A673 (cell line): ENCODE data around the gene PPP3CB. TPM values are rescaled to one million over a fixed set of nuclear protein-coding genes. Genes with fewer than 3 reads are reported as not detected.

Source experiments
- BruUV-seq: library from RNA; stranded (reverse); fragments of 400-500 nt; replicated peaks from 2 replicates; lab custom pipeline; 2021; lab: Mats Ljungman, UMichigan
- CTCF ChIA-PET: fragments of 300-600 bp; sonication (Branson Sonifier 250); formaldehyde crosslinking; loops from one replicate; lab custom pipeline; 2022; ENCODE audit warnings: antibody characterized with exemption; lab: Charles Lee
- POLR2A ChIA-PET: fragments of 300-600 bp; sonication (Branson Sonifier 250); formaldehyde crosslinking; loops from one replicate; lab custom pipeline; 2022; ENCODE audit warnings: antibody characterized with exemption; ENCODE audit not compliant: low non-redundant PET; lab: Charles Lee
- DNase-seq: peaks from one replicate; pipeline ENCODE4 v3.0.0-alpha.2; 2015; ENCODE audit warnings: low spot score
- H3K27ac ChIP-seq: fragments of 200-600 bp; sonication (generic); 2 replicates; pipeline ENCODE4 v1.5.1; 2016; ENCODE audit warnings: mixed run types, low read depth, mild to moderate bottlenecking, mixed read lengths, antibody characterized with exemption, low read length; ENCODE audit not compliant: poor library complexity, severe bottlenecking
- H3K27me3 ChIP-seq: fragments of 200-600 bp; sonication (generic); replicated peaks from 2 replicates; pipeline ENCODE4 v1.6.1; 2017; ENCODE audit warnings: mixed run types, low read depth, mild to moderate bottlenecking, mixed read lengths, antibody characterized with exemption, low read length; ENCODE audit not compliant: insufficient read depth, poor library complexity
- H3K36me3 ChIP-seq: fragments of 200-600 bp; sonication (generic); 2 replicates; pipeline ENCODE4 v1.6.1; 2016; ENCODE audit warnings: mixed run types, mild to moderate bottlenecking, mixed read lengths, antibody characterized with exemption, low read length; ENCODE audit not compliant: insufficient read depth, poor library complexity, severe bottlenecking
- H3K4me1 ChIP-seq: fragments of 200-600 bp; sonication (generic); 2 replicates; pipeline ENCODE4 v1.6.1; 2017; ENCODE audit warnings: mixed run types, mild to moderate bottlenecking, mixed read lengths, antibody characterized with exemption, low read length; ENCODE audit not compliant: insufficient read depth, poor library complexity, severe bottlenecking
- H3K4me3 ChIP-seq: fragments of 200-600 bp; sonication (generic); 2 replicates; pipeline ENCODE4 v1.5.1; 2016; ENCODE audit warnings: low read depth, mixed run types, mild to moderate bottlenecking, mixed read lengths, low read length; ENCODE audit not compliant: poor library complexity, severe bottlenecking
- H3K9me3 ChIP-seq: fragments of 200-600 bp; sonication (generic); 2 replicates; pipeline ENCODE4 v1.6.1; 2016; ENCODE audit warnings: mixed run types, low read depth, mild to moderate bottlenecking, mixed read lengths, antibody characterized with exemption, low read length; ENCODE audit not compliant: poor library complexity, severe bottlenecking
- EZH2 ChIP-seq: fragments of 200-600 bp; sonication (generic); IDR thresholded peaks from 2 replicates; pipeline ENCODE4 v1.6.1; 2017; ENCODE audit warnings: borderline replicate concordance, low read depth, mild to moderate bottlenecking, mixed read lengths, antibody characterized with exemption, low read length; ENCODE audit not compliant: poor library complexity, severe bottlenecking
- intact Hi-C: fragments of 100-400 bp; cut with micrococcal nuclease; formaldehyde crosslinking; loops from one replicate; pipeline ENCODE4 v1.10.0; 2022; ENCODE audit not compliant: unreplicated experiment
- total RNA-seq: library from RNA; stranded (reverse); gene quantifications from 2 replicates; pipeline ENCODE4 v1.2.3, GENCODE V29; 2021
- TF ChIP-seq, protein P1 (sequence below): fragments of 300-800, 200-600 bp; sonication (generic); conservative IDR thresholded peaks from 2 replicates; pipeline ENCODE4 v1.5.1; 2017; ENCODE audit warnings: low read depth, mild to moderate bottlenecking, antibody characterized with exemption, low read length, moderate library complexity, mixed read lengths

The PPP3CB gene
- total RNA-seq, 1 experiment from 2014 or later, result 60.2 TPM

DNA sequence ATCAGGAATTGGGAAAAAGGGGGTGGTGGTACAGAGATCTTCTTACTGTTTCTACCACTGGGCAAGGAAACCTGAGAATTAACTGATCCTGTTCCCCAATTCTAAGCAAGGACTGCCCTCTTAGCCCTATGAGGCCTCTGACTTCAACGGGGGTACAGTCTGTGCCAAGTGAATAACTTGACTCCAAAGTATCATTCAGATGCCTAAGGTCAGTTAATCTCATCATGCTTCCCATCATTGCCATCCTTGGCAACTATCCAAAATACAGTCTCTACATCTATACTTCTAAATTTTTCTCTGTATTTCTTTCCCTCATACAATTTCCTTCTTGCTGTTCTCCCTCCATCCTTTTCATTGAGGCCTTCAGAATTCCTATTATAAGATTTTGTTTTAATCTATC, 10.5 kb downstream of the PPP3CB start:
- H3K27ac ChIP-seq, result no peak overlapping the region
- ChIA-PET POLR2A (no interaction called here), CTCF (no interaction called here)
- intact Hi-C loops, result no loop called here
- BruUV-seq, result no TSS peak
- TF ChIP-seq, protein P1, sequence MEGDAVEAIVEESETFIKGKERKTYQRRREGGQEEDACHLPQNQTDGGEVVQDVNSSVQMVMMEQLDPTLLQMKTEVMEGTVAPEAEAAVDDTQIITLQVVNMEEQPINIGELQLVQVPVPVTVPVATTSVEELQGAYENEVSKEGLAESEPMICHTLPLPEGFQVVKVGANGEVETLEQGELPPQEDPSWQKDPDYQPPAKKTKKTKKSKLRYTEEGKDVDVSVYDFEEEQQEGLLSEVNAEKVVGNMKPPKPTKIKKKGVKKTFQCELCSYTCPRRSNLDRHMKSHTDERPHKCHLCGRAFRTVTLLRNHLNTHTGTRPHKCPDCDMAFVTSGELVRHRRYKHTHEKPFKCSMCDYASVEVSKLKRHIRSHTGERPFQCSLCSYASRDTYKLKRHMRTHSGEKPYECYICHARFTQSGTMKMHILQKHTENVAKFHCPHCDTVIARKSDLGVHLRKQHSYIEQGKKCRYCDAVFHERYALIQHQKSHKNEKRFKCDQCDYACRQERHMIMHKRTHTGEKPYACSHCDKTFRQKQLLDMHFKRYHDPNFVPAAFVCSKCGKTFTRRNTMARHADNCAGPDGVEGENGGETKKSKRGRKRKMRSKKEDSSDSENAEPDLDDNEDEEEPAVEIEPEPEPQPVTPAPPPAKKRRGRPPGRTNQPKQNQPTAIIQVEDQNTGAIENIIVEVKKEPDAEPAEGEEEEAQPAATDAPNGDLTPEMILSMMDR, result no peak
- TF ChIP-seq EZH2, result no peak
- DNase-seq, result peak; percentile 12
- no peaks in the 10 kb centered on the region for H3K36me3 ChIP-seq
- no peak overlapping the region for H3K4me3 ChIP-seq
- no peaks in the 10 kb centered on the region for H3K4me1 ChIP-seq
- H3K9me3 ChIP-seq, result no peaks in the 10 kb centered on the region
- no peaks in the 10 kb centered on the region for H3K27me3 ChIP-seq

GRCh38 chr10:73480158-73480557, 15.7 kb downstream of the PPP3CB start:
- intact Hi-C loops, result no loop called here

DNA sequence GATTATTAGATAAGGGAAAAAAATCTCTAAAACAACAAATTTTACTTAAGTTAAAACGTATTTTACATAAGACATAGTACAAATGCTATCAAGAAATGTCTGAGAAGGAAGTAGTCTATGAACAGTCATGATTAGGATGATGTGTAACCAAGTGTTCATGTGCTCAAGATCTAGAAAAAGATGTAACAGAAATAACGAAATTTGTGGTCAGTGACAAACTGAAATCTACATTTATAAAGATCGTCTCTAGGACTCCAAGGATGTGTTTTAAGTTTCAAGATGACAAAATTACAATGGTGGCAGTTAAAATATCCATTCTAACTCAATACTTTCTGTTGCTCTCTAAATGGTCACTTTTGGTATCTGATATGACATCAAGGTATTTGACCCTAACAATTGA, 17.2 kb downstream of the PPP3CB start:
- CTCF ChIA-PET, result no interaction called here
- no peaks in the 10 kb centered on the region for H3K9me3 ChIP-seq
- no peak overlapping the region for H3K4me3 ChIP-seq
- no peaks in the 10 kb centered on the region for H3K4me1 ChIP-seq
- no peak overlapping the region for H3K27ac ChIP-seq
- no TSS peak for BruUV-seq
- H3K36me3 ChIP-seq, result peaks cover 51% of the 10 kb centered on the region
- POLR2A ChIA-PET, result no interaction called here
- no peak for TF ChIP-seq EZH2
- TF ChIP-seq, protein P1, result no peak
- intact Hi-C loops, result no loop called here
- no peaks in the 10 kb centered on the region for H3K27me3 ChIP-seq
- no peak for DNase-seq

More at GRCh38 chr10:73480158-73480557, 15.7 kb downstream of the PPP3CB start:
- Histone ChIP-seq H3K36me3 (peaks cover 39% of the 10 kb centered on the region), H3K4me1 (no peaks in the 10 kb centered on the region), H3K9me3 (no peaks in the 10 kb centered on the region), H3K4me3 (no peak overlapping the region), H3K27me3 (no peaks in the 10 kb centered on the region), H3K27ac (no peak overlapping the region)
- ChIA-PET POLR2A (no interaction called here), CTCF (no interaction called here)
- BruUV-seq, result no TSS peak
- TF ChIP-seq EZH2, result no peak
- TF ChIP-seq, protein P1, result no peak
- DNase-seq, result no peak
